Colonic mucosa (tissue), 4 donors: ENCODE measurements around the gene CRIP2. TPM values are rescaled to one million over a fixed set of nuclear protein-coding genes. Genes with fewer than 3 reads are reported as not detected.

ENCODE experiments used
- DNase-seq: peaks from one replicate; pipeline ENCODE4 v3.0.0-alpha.2; 2020
- H3K27ac ChIP-seq: fragments of 200-600 bp; one replicate; pipeline ENCODE4 v1.8.0; 2021
- H3K27me3 ChIP-seq: fragments of 200-600 bp; one replicate; pipeline ENCODE4 v1.8.0; 2021
- H3K36me3 ChIP-seq: fragments of 200-600 bp; one replicate; pipeline ENCODE4 v1.8.0; 2021
- H3K4me1 ChIP-seq: fragments of 200-600 bp; one replicate; pipeline ENCODE4 v1.8.0; 2021; ENCODE audit warnings: mild to moderate bottlenecking
- H3K4me3 ChIP-seq: fragments of 200-600 bp; one replicate; pipeline ENCODE4 v1.8.0; 2021
- H3K9ac ChIP-seq, 2 donors: one replicate each; pipeline ENCODE4 v1.7.0; 2013; ENCODE audit warnings: control low read depth in 2 of 2, low read depth in 2 of 2, low read length in 2 of 2
- H3K9me3 ChIP-seq: fragments of 200-600 bp; one replicate; pipeline ENCODE4 v1.8.0; 2021
- intact Hi-C: fragments of 100-400 bp; cut with DNase I; formaldehyde crosslinking; loops from one replicate; pipeline ENCODE4 v1.14.1; 2022
- total RNA-seq, 2 donors: library from RNA; stranded (reverse); fragmentation: NEBNext Ultra II Directional in 1 of 2; extraction: Animal tissue kit (Norgen Biotek cat#: 25700) in 1 of 2; gene quantifications; one replicate each; pipeline ENCODE4 v1.2.1, GENCODE V29; 2021
- TF ChIP-seq, protein P1 (sequence below): fragments of 200-600 bp; IDR thresholded peaks from one replicate; pipeline ENCODE4 v1.8.0; 2022; ENCODE audit warnings: antibody characterized with exemption, mild to moderate bottlenecking
- donor health status: healthy.
- donor health status: DM: no; HTN: no; CAD: no.
- donor health status: DM: no; HTN: no; CAD: no.

Gene CRIP2
- total RNA-seq, 2 donors from 2014 or later, result 11.3 to 20.3 TPM

DNA sequence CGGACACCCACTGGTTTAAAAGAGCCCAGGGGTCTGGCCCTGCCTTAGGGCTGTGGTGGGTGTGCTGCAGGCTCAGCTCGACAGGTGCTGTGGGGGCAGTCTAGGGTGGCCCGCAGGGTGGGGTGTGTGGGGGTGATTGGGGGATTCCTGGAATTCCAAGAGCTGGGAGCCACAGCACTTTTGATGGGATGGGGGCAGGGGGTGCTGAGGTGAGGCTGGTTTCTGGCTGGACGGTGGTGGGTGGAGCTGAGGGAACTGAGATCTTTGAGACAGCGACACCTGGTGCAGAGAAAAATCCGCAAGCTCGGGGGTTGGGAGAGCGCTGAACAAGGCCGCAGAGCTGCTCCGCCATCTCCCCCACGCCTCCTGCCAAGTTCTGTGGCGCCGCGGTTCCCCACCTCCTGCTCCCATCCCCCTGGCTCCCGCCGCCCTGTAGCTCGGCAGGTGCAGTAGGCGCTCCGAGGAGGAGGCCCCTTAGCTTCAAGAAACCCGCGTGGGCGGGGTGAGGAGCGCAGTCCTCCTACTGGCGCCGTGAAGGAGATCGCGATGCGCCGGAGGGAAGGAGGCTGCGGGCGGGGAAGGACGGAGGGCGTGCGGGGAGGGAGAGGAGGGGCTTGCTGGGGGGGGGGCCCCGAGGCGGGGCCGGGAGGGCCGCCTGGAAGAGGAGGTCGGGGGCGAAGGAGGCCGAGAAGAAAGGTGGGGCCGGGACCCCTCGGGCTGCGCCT lies 15.1 kb downstream of the CRIP2 start:
- TF ChIP-seq, protein P1, sequence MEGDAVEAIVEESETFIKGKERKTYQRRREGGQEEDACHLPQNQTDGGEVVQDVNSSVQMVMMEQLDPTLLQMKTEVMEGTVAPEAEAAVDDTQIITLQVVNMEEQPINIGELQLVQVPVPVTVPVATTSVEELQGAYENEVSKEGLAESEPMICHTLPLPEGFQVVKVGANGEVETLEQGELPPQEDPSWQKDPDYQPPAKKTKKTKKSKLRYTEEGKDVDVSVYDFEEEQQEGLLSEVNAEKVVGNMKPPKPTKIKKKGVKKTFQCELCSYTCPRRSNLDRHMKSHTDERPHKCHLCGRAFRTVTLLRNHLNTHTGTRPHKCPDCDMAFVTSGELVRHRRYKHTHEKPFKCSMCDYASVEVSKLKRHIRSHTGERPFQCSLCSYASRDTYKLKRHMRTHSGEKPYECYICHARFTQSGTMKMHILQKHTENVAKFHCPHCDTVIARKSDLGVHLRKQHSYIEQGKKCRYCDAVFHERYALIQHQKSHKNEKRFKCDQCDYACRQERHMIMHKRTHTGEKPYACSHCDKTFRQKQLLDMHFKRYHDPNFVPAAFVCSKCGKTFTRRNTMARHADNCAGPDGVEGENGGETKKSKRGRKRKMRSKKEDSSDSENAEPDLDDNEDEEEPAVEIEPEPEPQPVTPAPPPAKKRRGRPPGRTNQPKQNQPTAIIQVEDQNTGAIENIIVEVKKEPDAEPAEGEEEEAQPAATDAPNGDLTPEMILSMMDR, result peak; percentile 37
- Histone ChIP-seq H3K4me1 (peaks cover 20% of the 10 kb centered on the region), H3K4me3 (peak overlapping the region; percentile 64), H3K27me3 (peaks cover 12% of the 10 kb centered on the region), H3K36me3 (no peaks in the 10 kb centered on the region), H3K9me3 (no peaks in the 10 kb centered on the region), H3K9ac (peak overlapping the region; percentile 85 to 96), H3K27ac (peak overlapping the region; percentile 96)
- peak; percentile 94 for DNase-seq
- intact Hi-C loops, result loop anchor here (5.0 kb wide), 2 partner anchors 38 to 117 kb away; partner anchors contain the start of gene TMEM121

DNA sequence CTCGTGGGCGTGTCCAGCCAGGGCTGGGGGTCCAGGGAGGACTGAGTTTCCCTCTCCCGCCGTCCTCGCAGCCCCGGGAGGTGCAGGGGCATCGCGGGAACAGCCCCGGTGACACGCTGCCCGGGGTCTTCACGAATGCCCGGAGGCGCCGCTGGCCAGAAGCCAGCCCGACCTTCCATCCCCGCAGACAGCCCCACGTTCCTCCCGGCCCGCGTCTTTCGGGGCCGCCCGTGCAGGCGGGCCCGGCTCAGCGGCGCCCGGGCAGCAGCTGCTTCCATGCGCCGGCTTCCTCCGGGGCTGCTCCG lies 15.6 kb downstream of the CRIP2 start:
- peak overlapping the region; percentile 64 for H3K4me3 ChIP-seq
- no peaks in the 10 kb centered on the region for H3K9me3 ChIP-seq
- peaks cover 12% of the 10 kb centered on the region for H3K27me3 ChIP-seq
- TF ChIP-seq, protein P1, result no peak
- no peaks in the 10 kb centered on the region for H3K36me3 ChIP-seq
- peak overlapping the region; percentile 96 for H3K27ac ChIP-seq
- peak overlapping the region; percentile 85 to 96 for H3K9ac ChIP-seq
- DNase-seq, result no peak
- peaks cover 20% of the 10 kb centered on the region for H3K4me1 ChIP-seq
- intact Hi-C loops, result loop anchor here (5.0 kb wide), 1 partner anchor 37 kb away; the partner anchor contains the start of gene TMEM121

DNA sequence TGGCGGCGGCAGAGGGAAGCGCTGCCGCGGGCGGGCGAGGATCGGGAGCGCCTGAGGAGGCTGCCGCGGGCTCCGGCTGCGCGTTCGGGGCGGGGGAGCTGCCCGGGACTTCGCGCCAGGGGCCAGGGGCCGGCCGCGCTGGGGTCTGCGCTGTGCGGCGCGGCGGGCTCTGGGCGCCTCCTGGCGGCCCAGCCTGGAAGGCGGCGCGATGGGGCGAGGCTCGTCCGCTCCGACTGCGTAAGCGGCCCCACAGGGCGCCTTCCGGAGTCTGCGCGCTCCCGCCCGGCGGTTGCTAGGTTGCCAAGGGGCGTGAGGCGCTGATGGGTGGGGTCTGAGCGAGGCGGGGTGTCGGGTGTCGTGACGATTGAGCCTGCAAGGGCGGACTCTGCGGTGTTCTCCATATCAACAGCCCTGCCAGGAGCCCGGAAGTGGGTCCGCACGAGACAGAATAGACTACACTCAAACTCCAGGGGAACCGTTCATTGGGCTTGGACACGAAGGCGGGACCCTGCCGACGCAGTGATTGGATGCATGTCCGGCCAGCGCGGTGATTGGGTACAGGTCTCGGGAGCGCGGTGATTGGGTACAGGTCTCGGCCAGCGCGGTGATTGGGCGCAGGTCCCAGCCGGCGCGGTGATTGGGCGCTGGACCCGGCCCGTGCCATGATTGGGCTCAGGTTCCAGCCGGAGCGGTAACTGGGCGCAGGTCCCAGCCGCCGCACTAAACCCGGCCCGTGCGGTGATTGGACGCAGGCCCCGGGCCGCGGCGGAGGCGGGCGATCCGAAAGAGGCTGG lies 16.1 kb downstream of the CRIP2 start, which contains the start of gene TEDC1:
TSS of gene TEDC1 (plus strand) at position 675 of the 794 bp plus-strand sequence. CDS start 130 bp downstream, outside the sequence.
- peak; percentile 99 for DNase-seq
- peak within 1 kb of the TSS; percentile 96 for H3K27ac ChIP-seq
- H3K9me3 ChIP-seq, result no peaks in the 10 kb centered on the region
- peak within 1 kb of the TSS; percentile 85 to 96 for H3K9ac ChIP-seq
- peaks cover 17% of the 10 kb centered on the region for H3K4me1 ChIP-seq
- TF ChIP-seq, protein P1, result peak; percentile 61
- H3K4me3 ChIP-seq, result peak within 1 kb of the TSS; percentile 91
- intact Hi-C loops, result loop anchor here (5.0 kb wide), 1 partner anchor 37 kb away; the partner anchor contains the start of gene TMEM121
- peaks cover 12% of the 10 kb centered on the region for H3K27me3 ChIP-seq
- no peaks in the 10 kb centered on the region for H3K36me3 ChIP-seq

DNA sequence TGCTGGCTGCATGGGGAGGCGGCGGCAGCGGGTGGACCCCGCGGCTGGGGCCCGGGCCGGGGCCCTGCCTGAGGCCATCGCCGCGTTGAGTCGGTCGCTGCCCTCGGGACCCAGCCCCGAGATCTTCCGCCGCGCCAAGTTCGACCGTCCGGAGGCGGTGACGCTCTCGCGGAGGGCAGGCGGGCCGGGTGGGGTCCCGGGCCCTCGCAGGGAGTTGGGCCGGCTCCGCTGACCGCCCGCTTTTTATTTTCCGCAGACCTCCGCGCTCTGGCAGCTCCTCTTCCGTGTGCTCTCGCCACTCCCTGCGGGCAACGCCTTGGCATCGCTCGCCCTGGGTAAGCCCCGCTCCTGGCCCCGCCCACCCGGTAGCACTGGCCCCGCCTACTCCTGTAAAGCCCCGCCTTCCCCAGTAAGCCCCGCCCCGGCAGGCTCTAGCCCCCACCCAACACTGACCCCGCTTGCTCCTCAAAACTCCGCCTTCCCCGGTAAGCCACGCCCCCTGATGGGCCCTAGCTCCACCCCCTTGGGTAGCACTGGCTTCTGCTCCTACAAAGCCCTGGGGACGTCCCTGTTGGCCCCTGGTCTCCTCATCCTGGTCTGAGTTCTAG lies 16.8 kb downstream of the CRIP2 start:
- Histone ChIP-seq H3K9me3 (no peaks in the 10 kb centered on the region), H3K27me3 (peaks cover 6% of the 10 kb centered on the region), H3K27ac (peak overlapping the region; percentile 92), H3K9ac (peak overlapping the region in 1 of 2 donors; percentile 70), H3K4me1 (peaks cover 11% of the 10 kb centered on the region), H3K4me3 (peak overlapping the region; percentile 91), H3K36me3 (no peaks in the 10 kb centered on the region)
- intact Hi-C loops, result loop anchor here (5.0 kb wide), 1 partner anchor 36 kb away; the partner anchor contains the start of gene TMEM121
- DNase-seq, result peak; percentile 93
- TF ChIP-seq, protein P1, result no peak
